Aorta (tissue), 5 donors: Measurements from ENCODE around the gene PRRT1B. TPM values are rescaled to one million over a fixed set of nuclear protein-coding genes. Genes with fewer than 3 reads are reported as not detected.

Experiments used
- ATAC-seq: fragments of 200-7000 bp; cut with Tn5 transposase; one replicate; pipeline ENCODE4 v1.9.1; 2022; ENCODE audit warnings: moderate library complexity; ENCODE audit not compliant: low FRiP score
- DNase-seq, 2 donors: peaks; one replicate each; pipeline ENCODE4 v3.0.0-alpha.2; 2020
- H3K27ac ChIP-seq, 2 donors: one replicate each; pipeline ENCODE4 v1.5.1; 2013; ENCODE audit warnings: low read length in 2 of 2, mild to moderate bottlenecking in 2 of 2, moderate library complexity in 2 of 2, control low read depth in 1 of 2, inconsistent platforms in 1 of 2, low read depth in 1 of 2
- H3K27me3 ChIP-seq, 2 donors: one replicate each; pipeline ENCODE4 v1.6.1; 2013; ENCODE audit warnings: control low read depth in 1 of 2, low read length in 1 of 2, mild to moderate bottlenecking in 1 of 2, moderate library complexity in 1 of 2; ENCODE audit not compliant: insufficient read depth in 2 of 2, control insufficient read depth in 1 of 2
- H3K36me3 ChIP-seq, 2 donors: one replicate each; pipeline ENCODE4 v1.6.1; 2013; ENCODE audit warnings: control low read depth in 1 of 2, low read length in 1 of 2, mild to moderate bottlenecking in 1 of 2; ENCODE audit not compliant: insufficient read depth in 2 of 2, control insufficient read depth in 1 of 2
- H3K4me1 ChIP-seq, 2 donors: one replicate each; pipeline ENCODE4 v1.6.1; 2013; ENCODE audit warnings: low read length in 2 of 2, control low read depth in 1 of 2, mild to moderate bottlenecking in 1 of 2, moderate library complexity in 1 of 2; ENCODE audit not compliant: insufficient read depth in 2 of 2, control insufficient read depth in 1 of 2
- H3K4me3 ChIP-seq, 2 donors: one replicate each; pipeline ENCODE4 v1.5.1; 2013; ENCODE audit warnings: low read length in 2 of 2, control low read depth in 1 of 2, mild to moderate bottlenecking in 1 of 2
- H3K9me3 ChIP-seq: one replicate; pipeline ENCODE4 v1.6.1; 2013; ENCODE audit warnings: mild to moderate bottlenecking, low read length; ENCODE audit not compliant: control insufficient read depth
- whole genome bisulfite sequencing, 2 donors: extraction: QIAGEN DNeasy Blood & Tissue Kit; methylation state at CpG; one replicate each; pipeline ENCODE4 v1.1.7; 2013; 5-methylcytosine and 5-hydroxymethylcytosine counted together
- intact Hi-C, 2 donors: fragments of 100-400 bp; cut with DNase I; formaldehyde crosslinking; loops; one replicate each; pipeline versions ENCODE4 v1.14.2 to v1.15.0; 2022
- polyA plus RNA-seq, 2 donors: library from polyadenylated mRNA; stranded (reverse); fragments of 200-250 nt; gene quantifications; one replicate each; pipeline ENCODE4 v1.2.3, GENCODE V29; 2013
- total RNA-seq, 2 donors: library from RNA; stranded (reverse); fragmentation: NEBNext Ultra II Directional; extraction: Animal tissue kit (Norgen Biotek cat#: 25700); gene quantifications; one replicate each; pipeline ENCODE4 v1.2.1, GENCODE V29; 2021
- donor health status: healthy with polysubstance abuse.
- donor health status: Bipolar disorder and iron deficiency.
- donor health status: DM: no; HTN: no; CAD: no.
- donor health status: DM: no; HTN: no; CAD: no.
- donor health status: DM: yes; HTN: yes; CAD: no.

PRRT1B gene
- total and polyA plus RNA-seq, 4 donors, result not detected

GRCh38 chr9:131593091-131593820 lies 47.9 kb downstream of the PRRT1B start:
- H3K27me3 ChIP-seq, result no peaks in the 10 kb centered on the region
- DNase-seq, result no peak
- intact Hi-C loops, result no loop called here
- H3K36me3 ChIP-seq, result peaks cover 0 to 16% of the 10 kb centered on the region in 2 donors
- 77 to 81% methylated on average over 15 of the region's 15 CpGs for WGBS, 2 donors
- H3K4me1 ChIP-seq, result no peaks in the 10 kb centered on the region
- ATAC-seq, result no peak
- H3K4me3 ChIP-seq, result no peak overlapping the region
- no peaks in the 10 kb centered on the region for H3K9me3 ChIP-seq
- no peak overlapping the region for H3K27ac ChIP-seq

GRCh38 chr9:131593936-131594665 lies 48.8 kb downstream of the PRRT1B start:
- ATAC-seq (no peak), DNase-seq (no peak)
- peaks cover 0 to 13% of the 10 kb centered on the region in 2 donors for H3K36me3 ChIP-seq
- 88 to 89% methylated on average over 21 of the region's 21 CpGs for WGBS, 2 donors
- no peak overlapping the region for H3K27ac ChIP-seq
- no peaks in the 10 kb centered on the region for H3K4me1 ChIP-seq
- no peaks in the 10 kb centered on the region for H3K9me3 ChIP-seq
- intact Hi-C loops, result no loop called here
- H3K4me3 ChIP-seq, result no peak overlapping the region
- no peaks in the 10 kb centered on the region for H3K27me3 ChIP-seq

GRCh38 chr9:131594906-131595665 lies 49.8 kb downstream of the PRRT1B start:
- Histone ChIP-seq H3K4me3 (no peak overlapping the region), H3K4me1 (no peaks in the 10 kb centered on the region), H3K36me3 (peaks cover 0 to 13% of the 10 kb centered on the region in 2 donors), H3K27ac (no peak overlapping the region), H3K9me3 (no peaks in the 10 kb centered on the region), H3K27me3 (no peaks in the 10 kb centered on the region)
- intact Hi-C loops, result no loop called here
- DNase-seq (no peak), ATAC-seq (no peak)
- WGBS, 2 donors, result 84 to 87% methylated on average over 20 of the region's 20 CpGs

- Histone ChIP-seq H3K27ac (no peak overlapping the region), H3K9me3 (no peaks in the 10 kb centered on the region), H3K4me1 (no peaks in the 10 kb centered on the region), H3K36me3 (peaks cover 0 to 13% of the 10 kb centered on the region in 2 donors), H3K27me3 (no peaks in the 10 kb centered on the region), H3K4me3 (no peak overlapping the region)
- intact Hi-C loops, result no loop called here
- no peak for ATAC-seq
- WGBS, 2 donors, result 89% methylated on average over 20 of the region's 20 CpGs
- DNase-seq, result no peak
Observed at GRCh38 chr9:131595696-131596429, 50.5 kb downstream of the PRRT1B start.

GRCh38 chr9:131596430-131596743 lies 51.1 kb downstream of the PRRT1B start:
- DNase-seq (no peak), ATAC-seq (no peak)
- Histone ChIP-seq H3K9me3 (no peaks in the 10 kb centered on the region), H3K27me3 (no peaks in the 10 kb centered on the region), H3K36me3 (peaks cover 0 to 13% of the 10 kb centered on the region in 2 donors), H3K4me3 (no peak overlapping the region), H3K4me1 (no peaks in the 10 kb centered on the region), H3K27ac (no peak overlapping the region)
- intact Hi-C loops, result no loop called here
- WGBS, 2 donors, result 90 to 93% methylated on average over 4 of the region's 4 CpGs

- intact Hi-C loops, result no loop called here
- Histone ChIP-seq H3K4me1 (no peaks in the 10 kb centered on the region), H3K4me3 (no peak overlapping the region), H3K27ac (no peak overlapping the region), H3K36me3 (peaks cover 2 to 13% of the 10 kb centered on the region in 2 donors), H3K9me3 (no peaks in the 10 kb centered on the region), H3K27me3 (no peaks in the 10 kb centered on the region)
- ATAC-seq (no peak), DNase-seq (no peak)
- 94 to 95% methylated on average over 7 of the region's 7 CpGs for WGBS, 2 donors
Observed at GRCh38 chr9:131597246-131597645, 51.9 kb downstream of the PRRT1B start.

- Histone ChIP-seq H3K36me3 (peaks cover 2 to 13% of the 10 kb centered on the region in 2 donors), H3K27me3 (no peaks in the 10 kb centered on the region), H3K27ac (no peak overlapping the region), H3K9me3 (no peaks in the 10 kb centered on the region), H3K4me3 (no peak overlapping the region), H3K4me1 (no peaks in the 10 kb centered on the region)
- peak; percentile 40 for ATAC-seq
- WGBS, 2 donors, result 81 to 83% methylated on average over 17 of the region's 17 CpGs
- intact Hi-C loops, result no loop called here
- DNase-seq, result peak in 1 of 2 donors; percentile 91
Observed at GRCh38 chr9:131598121-131598520, 52.8 kb downstream of the PRRT1B start.

GRCh38 chr9:131601683-131602181 lies 56.4 kb downstream of the PRRT1B start:
- Histone ChIP-seq H3K4me1 (no peaks in the 10 kb centered on the region), H3K27me3 (no peaks in the 10 kb centered on the region), H3K4me3 (no peak overlapping the region), H3K9me3 (no peaks in the 10 kb centered on the region), H3K36me3 (peaks cover 2 to 6% of the 10 kb centered on the region in 2 donors), H3K27ac (no peak overlapping the region)
- 95 to 96% methylated on average over 14 of the region's 14 CpGs for WGBS, 2 donors
- DNase-seq (no peak), ATAC-seq (no peak)
- intact Hi-C loops, result no loop called here
